Stimulated activated CD8-positive, alpha-beta memory T cell treated with anti-CD3 and anti-CD28 coated beads, Interleukin-12 subunit alpha, Interleukin-12 subunit beta, amount 100 ng/mL, for 24 hours (primary cell): ENCODE results near the gene RNF214.
"Not testable (repeated sequence)": the region's sequence is repeated elsewhere in the genome, so short reads cannot be mapped to it uniquely, and the experiment has no call there.

ENCODE experiments used
- DNase-seq: peaks from one replicate; pipeline ENCODE4 v3.0.0-alpha.2; 2020; ENCODE audit errors: extremely low read depth

RNF214 gene

DNA sequence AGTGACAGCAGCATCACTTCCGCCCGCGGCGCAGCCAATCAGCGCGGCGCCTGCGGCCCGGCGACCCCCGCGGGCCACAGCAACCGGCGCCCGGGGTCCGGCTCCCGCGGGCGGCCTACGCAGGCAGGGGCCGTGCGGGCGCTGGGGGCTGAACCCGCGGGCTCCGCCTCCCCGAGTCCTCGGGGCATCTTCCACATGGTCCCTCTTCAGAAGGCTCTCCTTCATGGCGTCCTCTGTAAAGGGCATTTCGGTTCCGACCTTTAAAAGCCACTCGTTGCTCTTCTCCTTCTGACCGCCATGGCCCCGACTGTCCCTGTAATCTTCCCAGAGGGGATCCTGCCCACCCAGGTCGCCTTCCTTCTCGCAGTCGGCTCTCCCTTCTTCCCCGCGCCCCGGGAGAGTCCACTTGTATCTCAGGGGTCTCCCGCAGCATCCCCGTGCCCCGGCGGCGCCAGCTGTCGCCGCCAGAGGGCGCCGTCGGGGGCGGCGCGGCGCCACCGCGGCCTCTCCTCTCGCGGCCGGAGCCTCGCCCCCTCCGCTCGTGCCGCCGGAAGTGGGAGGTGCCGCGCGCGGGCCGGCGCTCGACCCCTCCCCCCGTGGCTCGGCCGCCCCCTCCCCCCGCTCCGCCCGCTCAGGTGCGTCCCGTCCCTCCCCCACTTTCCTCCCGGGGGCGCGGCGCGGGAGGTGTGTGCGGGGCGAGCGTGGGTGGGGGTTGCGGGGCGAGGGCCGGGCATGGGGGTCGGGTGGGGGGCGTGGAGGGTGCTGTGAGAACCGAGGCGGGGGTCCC, at the start of gene RNF214:
Gene RNF214, plus strand, starts transcription at position 580 of the 787 bp plus-strand sequence. CDS start 1,602 bp downstream, outside the sequence.
- peak; percentile 39 for DNase-seq

- DNase-seq: not testable (repeated sequence)
Observed at GRCh38 chr11:117183178-117183577, 49.3 kb upstream of the RNF214 start.

DNA sequence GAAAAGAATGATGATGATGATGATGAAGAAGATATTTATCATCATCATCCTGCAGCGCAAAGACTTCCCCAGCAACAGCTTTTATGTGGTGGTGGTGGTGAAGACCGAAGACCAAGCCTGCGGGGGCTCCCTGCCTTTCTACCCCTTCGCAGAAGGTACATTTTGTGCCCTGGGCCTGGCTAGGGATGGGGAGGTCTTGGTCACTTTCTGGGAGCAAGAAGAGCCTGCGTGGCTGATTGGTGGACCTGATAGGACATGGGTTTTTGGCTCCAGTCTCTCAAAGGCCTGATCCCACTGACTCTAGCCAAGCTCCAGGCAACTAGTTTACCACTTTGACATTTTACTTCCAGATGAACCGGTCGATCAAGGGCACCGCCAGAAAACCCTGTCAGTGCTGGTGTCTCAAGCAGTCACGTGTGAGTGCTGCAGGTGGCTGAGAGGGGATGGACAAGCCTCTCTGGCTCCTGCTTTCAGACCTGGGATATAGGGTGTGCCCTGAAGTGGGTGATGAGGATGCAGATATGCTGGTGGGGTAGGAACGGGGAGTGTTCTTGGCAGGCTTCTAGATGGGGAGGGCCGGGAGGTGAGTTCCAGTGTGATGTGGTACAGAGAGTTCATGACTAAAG, 48.6 kb upstream of the RNF214 start:
- no peak for DNase-seq

DNA sequence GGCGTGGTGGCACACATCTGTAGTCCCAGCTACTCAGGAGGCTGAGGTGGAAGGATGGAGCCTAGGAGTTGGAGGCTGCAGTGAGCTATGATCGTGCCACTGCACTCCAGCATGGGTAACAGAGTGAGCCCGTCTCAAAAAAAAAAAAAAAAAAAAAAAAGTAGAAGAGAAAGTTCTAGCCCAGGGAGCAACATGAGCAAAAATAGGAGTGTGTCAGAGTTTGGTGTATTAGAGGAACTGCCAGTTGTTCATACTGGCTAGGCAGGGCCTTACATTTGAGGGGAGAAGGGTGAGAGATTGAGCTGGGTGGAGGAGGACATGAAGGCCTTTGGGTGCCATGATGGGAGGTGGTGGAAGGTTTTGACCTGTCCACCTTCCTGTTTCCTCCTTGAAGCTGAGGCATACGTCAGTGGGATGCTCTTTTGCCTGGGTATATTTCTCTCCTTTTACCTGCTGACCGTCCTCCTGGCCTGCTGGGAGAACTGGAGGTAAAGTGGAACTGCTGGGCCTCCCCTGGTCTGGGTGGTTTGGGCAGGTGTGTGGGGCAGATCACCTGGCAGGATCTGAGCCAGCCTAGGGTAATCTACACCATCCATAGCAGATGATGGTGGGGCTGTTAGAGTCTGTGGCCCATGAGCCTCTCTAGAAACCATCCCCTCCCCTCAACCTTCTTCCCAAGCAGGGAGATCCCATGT, 46.6 kb upstream of the RNF214 start:
- DNase-seq: no peak

DNA sequence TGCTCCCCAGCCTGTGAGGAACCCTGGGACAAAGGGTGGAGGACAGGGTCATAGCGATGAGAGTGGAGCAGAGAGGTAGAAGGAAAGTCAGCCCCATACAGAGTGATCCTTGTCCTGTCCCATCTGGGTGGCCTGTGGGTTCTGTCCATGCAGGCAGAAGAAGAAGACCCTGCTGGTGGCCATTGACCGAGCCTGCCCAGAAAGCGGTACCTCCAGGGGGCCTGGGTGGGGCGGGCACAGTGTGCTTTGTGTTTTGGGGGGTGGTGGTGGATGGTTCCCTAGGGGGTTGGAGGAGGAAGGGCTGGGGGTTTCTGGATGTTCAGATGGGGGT, 46.1 kb upstream of the RNF214 start:
- DNase-seq: no peak

DNA sequence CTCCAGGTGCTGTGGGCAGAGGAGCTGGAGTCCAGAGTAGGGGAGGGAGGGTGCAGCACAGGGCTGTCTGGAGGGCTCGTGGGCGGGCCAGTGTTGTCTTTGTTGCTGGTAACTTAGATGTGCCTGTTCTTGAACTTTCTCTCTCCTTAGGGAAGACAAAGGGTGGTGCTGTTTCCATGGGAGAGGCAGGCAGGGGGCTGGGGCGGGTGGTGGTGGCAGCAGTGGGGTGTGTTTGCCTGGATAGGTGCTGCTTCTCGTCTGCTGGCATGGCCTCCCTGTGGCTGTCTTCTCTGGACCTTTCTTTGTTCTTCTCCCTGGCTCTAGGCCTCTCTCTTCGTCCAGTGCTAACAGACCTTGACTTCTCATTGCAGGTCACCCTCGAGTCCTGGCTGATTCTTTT, 45.5 kb upstream of the RNF214 start:
- DNase-seq: no peak

- no peak for DNase-seq
Observed at GRCh38 chr11:117187428-117187798, 45.1 kb upstream of the RNF214 start.

GRCh38 chr11:117187799-117188481, 44.5 kb upstream of the RNF214 start:
- no peak for DNase-seq

DNA sequence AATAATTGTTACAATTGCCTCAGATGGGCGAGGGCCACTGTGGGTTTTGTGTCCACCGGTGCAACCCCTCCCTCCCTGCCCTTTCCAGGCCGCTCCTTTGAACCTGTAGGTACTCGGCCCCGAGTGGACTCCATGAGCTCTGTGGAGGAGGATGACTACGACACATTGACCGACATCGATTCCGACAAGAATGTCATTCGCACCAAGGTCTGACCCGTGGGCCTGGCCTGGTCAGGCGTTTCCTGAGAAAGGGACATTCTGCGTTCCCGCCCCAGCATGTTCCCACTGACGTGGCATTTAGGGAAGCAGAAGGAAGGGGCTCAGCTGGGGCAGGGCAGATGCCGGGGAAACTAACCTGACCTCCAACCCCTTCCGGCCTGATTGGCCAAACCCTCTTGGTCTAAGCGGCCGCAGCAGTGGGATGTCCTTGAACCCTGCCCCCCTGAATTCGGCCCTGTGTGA, 43.8 kb upstream of the RNF214 start:
- DNase-seq: no peak

- no peak for DNase-seq
Observed at GRCh38 chr11:117189191-117189940, 43.1 kb upstream of the RNF214 start.

DNA sequence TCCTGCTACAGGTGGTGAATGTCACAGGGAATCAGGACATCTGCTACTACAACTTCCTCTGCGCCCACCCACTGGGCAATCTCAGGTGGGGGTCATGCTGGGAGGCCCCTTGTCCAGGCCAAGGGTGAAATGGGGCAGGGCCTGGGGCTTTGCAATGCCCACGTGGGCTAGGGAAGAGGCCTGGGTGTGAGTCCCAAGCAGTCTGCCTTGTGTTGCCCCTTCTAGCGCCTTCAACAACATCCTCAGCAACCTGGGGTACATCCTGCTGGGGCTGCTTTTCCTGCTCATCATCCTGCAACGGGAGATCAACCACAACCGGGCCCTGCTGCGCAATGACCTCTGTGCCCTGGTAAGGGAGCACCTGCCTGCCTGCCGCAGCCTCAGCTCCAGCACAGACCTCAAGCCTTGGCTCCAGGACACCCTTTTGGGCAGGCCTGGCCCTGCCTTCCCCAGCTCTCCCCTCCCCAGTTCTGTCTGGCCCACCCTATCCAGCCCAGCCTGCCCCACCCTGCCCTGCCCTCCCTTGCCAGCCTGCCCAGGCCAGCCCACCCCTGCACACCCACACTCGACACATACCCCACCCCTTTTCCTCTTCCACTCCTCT, 42.4 kb upstream of the RNF214 start:
- DNase-seq: no peak

GRCh38 chr11:117191680-117192400, 40.6 kb upstream of the RNF214 start:
- DNase-seq: no peak

GRCh38 chr11:117192401-117192875, 40.0 kb upstream of the RNF214 start:
- DNase-seq: no peak

GRCh38 chr11:117193130-117194020, 39.1 kb upstream of the RNF214 start:
- DNase-seq: no peak

DNA sequence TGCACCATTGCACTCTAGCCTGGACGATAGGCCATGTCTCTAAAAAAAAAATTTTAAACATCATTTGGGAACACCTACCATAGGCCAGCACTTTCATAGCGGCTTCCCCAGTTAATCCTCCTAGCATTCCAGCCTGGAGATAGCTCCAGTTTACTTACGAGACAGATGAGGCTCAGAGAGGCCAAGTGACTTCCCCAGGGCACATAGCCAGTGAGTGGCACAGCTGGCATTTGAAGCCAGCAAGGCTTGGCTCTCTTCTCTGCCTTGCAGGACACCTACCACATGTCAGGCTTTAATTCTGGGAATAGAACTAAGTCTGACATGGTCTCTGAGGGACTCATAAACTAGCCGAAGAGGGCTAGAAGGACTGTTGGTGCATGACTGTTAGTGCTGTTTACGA, 38.2 kb upstream of the RNF214 start:
- no peak for DNase-seq

DNA sequence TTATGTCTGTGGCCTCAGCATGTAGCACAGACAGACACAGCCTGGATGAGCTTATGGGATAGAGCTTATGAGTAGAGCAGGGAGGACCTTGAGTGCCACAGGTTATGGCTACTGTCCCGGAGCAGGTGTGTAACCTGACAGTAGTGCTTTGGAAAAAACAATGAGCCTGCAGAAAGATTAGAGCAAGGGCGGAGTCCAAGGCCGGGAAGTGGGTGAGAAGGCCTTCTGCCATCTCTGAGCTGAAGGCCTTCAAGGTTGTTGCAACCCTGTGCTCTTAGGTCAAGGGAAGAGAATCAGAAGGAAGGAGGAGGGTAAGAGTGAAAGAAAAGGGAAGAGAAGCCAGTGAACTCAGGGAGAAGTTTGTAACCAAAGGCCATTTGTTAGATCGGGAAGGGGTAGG, 37.2 kb upstream of the RNF214 start:
- DNase-seq: no peak

- no peak for DNase-seq
Observed at GRCh38 chr11:117195761-117196160, 36.7 kb upstream of the RNF214 start.

DNA sequence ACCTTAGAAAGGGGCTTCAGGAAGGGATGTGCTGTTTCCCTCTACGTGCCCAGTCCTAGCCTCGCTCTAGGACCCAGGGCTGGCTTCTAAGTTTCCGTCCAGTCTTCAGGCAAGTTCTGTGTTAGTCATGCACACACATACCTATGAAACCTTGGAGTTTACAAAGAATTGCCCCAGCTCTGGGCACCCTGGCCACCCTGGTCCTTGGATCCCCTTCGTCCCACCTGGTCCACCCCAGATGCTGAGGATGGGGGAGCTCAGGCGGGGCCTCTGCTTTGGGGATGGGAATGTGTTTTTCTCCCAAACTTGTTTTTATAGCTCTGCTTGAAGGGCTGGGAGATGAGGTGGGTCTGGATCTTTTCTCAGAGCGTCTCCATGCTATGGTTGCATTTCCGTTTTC, 35.5 kb upstream of the RNF214 start:
- DNase-seq: no peak
